DOHH2 (cell line): Measurements from ENCODE around the gene AP1G2.
A peak's percentile ranks its signal among the peaks of the same experiment; 100 is the strongest.

ENCODE experiments used
- CTCF ChIP-seq: fragments of 200-600 bp; sonication (generic); IDR thresholded peaks from one replicate; pipeline ENCODE4 v1.5.1; 2014; ENCODE audit warnings: antibody characterized with exemption, mild to moderate bottlenecking, low read depth, low read length; ENCODE audit not compliant: poor library complexity, severe bottlenecking
- EZH2phosphoT487 ChIP-seq: fragments of 200-600 bp; sonication (generic); IDR thresholded peaks from 2 replicates; pipeline ENCODE4 v1.6.1; 2017; ENCODE audit warnings: borderline replicate concordance, mild to moderate bottlenecking, antibody characterized with exemption, low read length, moderate library complexity, mixed read lengths

GRCh38 chr14:23539248-23540140, 28.1 kb downstream of the AP1G2 start:
- TF ChIP-seq CTCF (peak; percentile 81), EZH2phosphoT487 (no peak)
